OCI-LY1 (cell line): ENCODE results near the gene ATXN7.

Experiments
- H2AFZ ChIP-seq: fragments of 200-600 bp; sonication (generic), shearing (Covaris generic); 2 replicates; pipeline ENCODE4 v1.6.0; 2014; ENCODE audit warnings: antibody characterized with exemption, mild to moderate bottlenecking, low read length
- H3F3A ChIP-seq: fragments of 200-600 bp; sonication (generic), shearing (Covaris generic); 2 replicates; pipeline ENCODE4 v1.6.0; 2014; ENCODE audit warnings: mild to moderate bottlenecking, antibody characterized with exemption, low read length, moderate library complexity; ENCODE audit not compliant: insufficient read depth
- H3K27ac ChIP-seq: fragments of 200-600 bp; sonication (generic); 2 replicates; pipeline ENCODE4 v1.5.1; 2014; ENCODE audit warnings: low read length, mixed run types, mild to moderate bottlenecking, low read depth; ENCODE audit not compliant: poor library complexity, severe bottlenecking
- H3K27me3 ChIP-seq: fragments of 200-600 bp; sonication (generic); 2 replicates; pipeline ENCODE4 v1.6.0; 2014; ENCODE audit warnings: antibody characterized with exemption, mild to moderate bottlenecking, low read length, moderate library complexity; ENCODE audit not compliant: insufficient read depth
- H3K36me3 ChIP-seq: fragments of 200-600 bp; sonication (generic); 2 replicates; pipeline ENCODE4 v1.6.1; 2014; ENCODE audit warnings: mild to moderate bottlenecking, antibody characterized with exemption, low read length, moderate library complexity, mixed read lengths; ENCODE audit not compliant: insufficient read depth
- H3K4me1 ChIP-seq: fragments of 200-600 bp; sonication (generic); 2 replicates; pipeline ENCODE4 v1.5.1; 2014; ENCODE audit warnings: mild to moderate bottlenecking, low read length, moderate library complexity; ENCODE audit not compliant: insufficient read depth, severe bottlenecking
- H3K4me2 ChIP-seq: fragments of 200-600 bp; sonication (generic), shearing (Covaris generic); 2 replicates; pipeline ENCODE4 v1.6.1; 2014; ENCODE audit warnings: low read length
- H3K4me3 ChIP-seq: fragments of 200-600 bp; sonication (generic); 2 replicates; pipeline ENCODE4 v1.5.1; 2014; ENCODE audit warnings: low read length, low read depth, mild to moderate bottlenecking, mixed read lengths; ENCODE audit not compliant: poor library complexity, severe bottlenecking
- H3K79me2 ChIP-seq: fragments of 200-600 bp; shearing (Covaris generic); 2 replicates; pipeline ENCODE4 v1.6.1; 2016; ENCODE audit warnings: mixed run types, low read length, mixed read lengths; ENCODE audit not compliant: insufficient read depth
- H3K9ac ChIP-seq: fragments of 200-600 bp; sonication (generic), shearing (Covaris generic); 2 replicates; pipeline ENCODE4 v1.6.1; 2014; ENCODE audit warnings: mild to moderate bottlenecking, low read length, mixed read lengths
- H3K9me2 ChIP-seq: fragments of 200-600 bp; sonication (generic), shearing (Covaris generic); 2 replicates; pipeline ENCODE4 v1.6.1; 2014; ENCODE audit warnings: low read depth, mild to moderate bottlenecking, low read length, mixed read lengths
- H3K9me3 ChIP-seq: fragments of 200-600 bp; shearing (Covaris generic); 2 replicates; pipeline ENCODE4 v1.6.1; 2014; ENCODE audit warnings: low read length, mixed read lengths
- H4K20me1 ChIP-seq: fragments of 200-600 bp; sonication (generic), shearing (Covaris generic); 2 replicates; pipeline ENCODE4 v1.6.0; 2016; ENCODE audit warnings: mild to moderate bottlenecking, low read length; ENCODE audit not compliant: insufficient read depth
- EZH2 ChIP-seq: fragments of 200-600 bp; sonication (generic), shearing (Covaris generic); IDR thresholded peaks from 2 replicates; pipeline ENCODE4 v1.8.0; 2017; ENCODE audit warnings: borderline replicate concordance, mixed run types, mild to moderate bottlenecking, antibody characterized with exemption, low read length, moderate library complexity, mixed read lengths
- TF ChIP-seq, protein P1 (sequence below): fragments of 200-600 bp; sonication (generic), shearing (Covaris generic); IDR thresholded peaks from 2 replicates; pipeline ENCODE4 v1.5.1; 2017; ENCODE audit warnings: mild to moderate bottlenecking, antibody characterized with exemption, low read length, moderate library complexity, mixed read lengths

ATXN7 gene

DNA sequence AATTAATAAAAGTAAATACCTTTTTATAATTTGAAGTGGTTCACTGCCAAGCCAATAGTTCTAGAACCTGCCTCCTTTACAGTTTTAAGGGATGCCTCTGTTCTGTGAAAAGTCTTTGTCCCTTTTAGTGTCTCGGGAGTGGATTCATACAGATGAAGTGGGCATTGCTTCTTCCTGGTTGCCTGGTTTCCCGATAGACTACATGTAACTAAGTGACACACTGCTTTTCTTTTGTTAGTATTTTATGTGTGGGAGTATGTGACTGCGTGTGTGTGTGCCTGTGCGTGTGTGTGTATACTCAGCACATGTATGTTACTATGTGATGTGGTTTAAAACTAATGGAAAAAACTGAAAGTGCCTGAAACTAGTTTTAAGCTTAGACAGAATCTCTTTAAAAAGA, 138.6 kb downstream of the ATXN7 start:
- H3K9ac ChIP-seq = no peak overlapping the region
- no peak overlapping the region for H3K27ac ChIP-seq
- H3K4me1 ChIP-seq = no peaks in the 10 kb centered on the region
- no peak overlapping the region for H3K4me2 ChIP-seq
- no peaks in the 10 kb centered on the region for H3K9me3 ChIP-seq
- H3F3A ChIP-seq = no peaks in the 10 kb centered on the region
- no peak overlapping the region for H2AFZ ChIP-seq
- no peaks in the 10 kb centered on the region for H3K79me2 ChIP-seq
- no peaks in the 10 kb centered on the region for H3K9me2 ChIP-seq
- no peaks in the 10 kb centered on the region for H3K27me3 ChIP-seq
- no peak overlapping the region for H3K4me3 ChIP-seq
- peaks cover 85% of the 10 kb centered on the region for H3K36me3 ChIP-seq
- H4K20me1 ChIP-seq = no peaks in the 10 kb centered on the region
- TF ChIP-seq, protein P1, sequence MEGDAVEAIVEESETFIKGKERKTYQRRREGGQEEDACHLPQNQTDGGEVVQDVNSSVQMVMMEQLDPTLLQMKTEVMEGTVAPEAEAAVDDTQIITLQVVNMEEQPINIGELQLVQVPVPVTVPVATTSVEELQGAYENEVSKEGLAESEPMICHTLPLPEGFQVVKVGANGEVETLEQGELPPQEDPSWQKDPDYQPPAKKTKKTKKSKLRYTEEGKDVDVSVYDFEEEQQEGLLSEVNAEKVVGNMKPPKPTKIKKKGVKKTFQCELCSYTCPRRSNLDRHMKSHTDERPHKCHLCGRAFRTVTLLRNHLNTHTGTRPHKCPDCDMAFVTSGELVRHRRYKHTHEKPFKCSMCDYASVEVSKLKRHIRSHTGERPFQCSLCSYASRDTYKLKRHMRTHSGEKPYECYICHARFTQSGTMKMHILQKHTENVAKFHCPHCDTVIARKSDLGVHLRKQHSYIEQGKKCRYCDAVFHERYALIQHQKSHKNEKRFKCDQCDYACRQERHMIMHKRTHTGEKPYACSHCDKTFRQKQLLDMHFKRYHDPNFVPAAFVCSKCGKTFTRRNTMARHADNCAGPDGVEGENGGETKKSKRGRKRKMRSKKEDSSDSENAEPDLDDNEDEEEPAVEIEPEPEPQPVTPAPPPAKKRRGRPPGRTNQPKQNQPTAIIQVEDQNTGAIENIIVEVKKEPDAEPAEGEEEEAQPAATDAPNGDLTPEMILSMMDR = no peak
- TF ChIP-seq EZH2 = no peak

GRCh38 chr3:64003589-64003988, 139.9 kb downstream of the ATXN7 start:
- Histone ChIP-seq H3K27me3 (no peaks in the 10 kb centered on the region), H3K9ac (no peak overlapping the region), H3K79me2 (no peaks in the 10 kb centered on the region), H3K36me3 (peaks cover 85% of the 10 kb centered on the region), H3K4me1 (no peaks in the 10 kb centered on the region), H3F3A (no peaks in the 10 kb centered on the region), H3K4me2 (no peak overlapping the region), H2AFZ (no peak overlapping the region), H3K9me3 (no peaks in the 10 kb centered on the region), H4K20me1 (no peaks in the 10 kb centered on the region), H3K27ac (no peak overlapping the region), H3K4me3 (no peak overlapping the region), H3K9me2 (no peaks in the 10 kb centered on the region)
- TF ChIP-seq, protein P1 = no peak
- TF ChIP-seq EZH2 = no peak

GRCh38 chr3:64008017-64008416, 144.3 kb downstream of the ATXN7 start:
- Histone ChIP-seq H3K4me1 (no peaks in the 10 kb centered on the region), H3K27ac (no peak overlapping the region)

More at GRCh38 chr3:64008017-64008416, 144.3 kb downstream of the ATXN7 start:
- no peak overlapping the region for H3K4me3 ChIP-seq
- peaks cover 96% of the 10 kb centered on the region for H3K36me3 ChIP-seq
- H3K9me3 ChIP-seq = no peaks in the 10 kb centered on the region
- no peaks in the 10 kb centered on the region for H4K20me1 ChIP-seq
- no peaks in the 10 kb centered on the region for H3K9me2 ChIP-seq
- no peaks in the 10 kb centered on the region for H3K27me3 ChIP-seq
- H3F3A ChIP-seq = no peaks in the 10 kb centered on the region
- H3K9ac ChIP-seq = no peak overlapping the region
- no peak overlapping the region for H2AFZ ChIP-seq
- H3K79me2 ChIP-seq = no peaks in the 10 kb centered on the region
- H3K4me2 ChIP-seq = no peak overlapping the region
- TF ChIP-seq, protein P1 = no peak
- no peak for TF ChIP-seq EZH2
